Measurements from ENCODE around the gene MTM1. TPM values are rescaled to one million over a fixed set of nuclear protein-coding genes. Genes with fewer than 3 reads are reported as not detected.

MTM1 gene
- total RNA-seq, 1 donor from 2014 or later, result 12.1 TPM

- Mint-ChIP-seq H3K36me3 (ENCODE audit: insufficient read depth) (peaks cover 4% of the 10 kb centered on the region), H3K4me3 (ENCODE audit: low read depth) (no peak overlapping the region), H3K27me3 (no peaks in the 10 kb centered on the region), H3K9me3 (ENCODE audit: low read depth) (peaks cover 6% of the 10 kb centered on the region), H3K4me1 (ENCODE audit: low read depth) (no peaks in the 10 kb centered on the region), H3K27ac (no peak overlapping the region)
- no peak for DNase-seq (ENCODE audit: low spot score, unreplicated experiment)
- TF ChIP-seq, protein P1, sequence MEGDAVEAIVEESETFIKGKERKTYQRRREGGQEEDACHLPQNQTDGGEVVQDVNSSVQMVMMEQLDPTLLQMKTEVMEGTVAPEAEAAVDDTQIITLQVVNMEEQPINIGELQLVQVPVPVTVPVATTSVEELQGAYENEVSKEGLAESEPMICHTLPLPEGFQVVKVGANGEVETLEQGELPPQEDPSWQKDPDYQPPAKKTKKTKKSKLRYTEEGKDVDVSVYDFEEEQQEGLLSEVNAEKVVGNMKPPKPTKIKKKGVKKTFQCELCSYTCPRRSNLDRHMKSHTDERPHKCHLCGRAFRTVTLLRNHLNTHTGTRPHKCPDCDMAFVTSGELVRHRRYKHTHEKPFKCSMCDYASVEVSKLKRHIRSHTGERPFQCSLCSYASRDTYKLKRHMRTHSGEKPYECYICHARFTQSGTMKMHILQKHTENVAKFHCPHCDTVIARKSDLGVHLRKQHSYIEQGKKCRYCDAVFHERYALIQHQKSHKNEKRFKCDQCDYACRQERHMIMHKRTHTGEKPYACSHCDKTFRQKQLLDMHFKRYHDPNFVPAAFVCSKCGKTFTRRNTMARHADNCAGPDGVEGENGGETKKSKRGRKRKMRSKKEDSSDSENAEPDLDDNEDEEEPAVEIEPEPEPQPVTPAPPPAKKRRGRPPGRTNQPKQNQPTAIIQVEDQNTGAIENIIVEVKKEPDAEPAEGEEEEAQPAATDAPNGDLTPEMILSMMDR (IDR thresholded peaks at IDR 0.05; ENCODE audit: unreplicated experiment), result no peak
Observed at GRCh38 chrX:150615356-150615755, 46.9 kb downstream of the MTM1 start.

- Mint-ChIP-seq H3K27ac (no peak overlapping the region), H3K9me3 (ENCODE audit: low read depth) (peaks cover 8% of the 10 kb centered on the region), H3K36me3 (ENCODE audit: insufficient read depth) (peaks cover 7% of the 10 kb centered on the region), H3K4me3 (ENCODE audit: low read depth) (no peak overlapping the region), H3K4me1 (ENCODE audit: low read depth) (no peaks in the 10 kb centered on the region), H3K27me3 (no peaks in the 10 kb centered on the region)
- no peak for DNase-seq (ENCODE audit: low spot score, unreplicated experiment)
- TF ChIP-seq, protein P1 (IDR thresholded peaks at IDR 0.05; ENCODE audit: unreplicated experiment), result no peak
Observed at GRCh38 chrX:150616179-150616862, 47.9 kb downstream of the MTM1 start.

DNA sequence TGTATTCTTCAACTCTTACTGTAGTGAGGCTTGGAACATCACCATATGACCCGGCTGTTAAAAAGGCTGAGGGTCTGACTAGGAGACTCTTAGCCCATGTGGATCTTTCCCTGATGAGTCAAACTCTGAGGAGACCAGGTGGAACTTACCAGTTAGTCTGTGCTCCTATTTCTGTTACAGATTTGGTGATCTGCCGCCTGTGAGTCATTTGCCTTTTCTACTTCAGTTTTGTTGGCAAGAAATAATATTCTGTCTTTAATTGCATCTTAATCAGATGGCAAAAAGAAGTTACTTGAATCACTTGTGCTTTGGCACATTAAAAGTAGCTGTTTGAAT, 48.4 kb downstream of the MTM1 start:
- Mint-ChIP-seq H3K4me1 (ENCODE audit: low read depth) (no peaks in the 10 kb centered on the region), H3K27me3 (no peaks in the 10 kb centered on the region), H3K27ac (no peak overlapping the region), H3K36me3 (ENCODE audit: insufficient read depth) (peaks cover 9% of the 10 kb centered on the region), H3K9me3 (ENCODE audit: low read depth) (peaks cover 12% of the 10 kb centered on the region), H3K4me3 (ENCODE audit: low read depth) (no peak overlapping the region)
- no peak for DNase-seq (ENCODE audit: low spot score, unreplicated experiment)
- TF ChIP-seq, protein P1 (IDR thresholded peaks at IDR 0.05; ENCODE audit: unreplicated experiment), result no peak

GRCh38 chrX:150621652-150622051, 53.2 kb downstream of the MTM1 start:
- H3K4me1 Mint-ChIP-seq (ENCODE audit: low read depth), result no peaks in the 10 kb centered on the region
- H3K4me3 Mint-ChIP-seq (ENCODE audit: low read depth), result no peak overlapping the region
- TF ChIP-seq, protein P1 (IDR thresholded peaks at IDR 0.05; ENCODE audit: unreplicated experiment), result no peak
- H3K27me3 Mint-ChIP-seq, result no peaks in the 10 kb centered on the region
- no peak for DNase-seq (ENCODE audit: low spot score, unreplicated experiment)
- H3K27ac Mint-ChIP-seq, result no peak overlapping the region
- H3K9me3 Mint-ChIP-seq (ENCODE audit: low read depth), result peaks cover 23% of the 10 kb centered on the region
- peaks cover 17% of the 10 kb centered on the region for H3K36me3 Mint-ChIP-seq (ENCODE audit: insufficient read depth)

DNA sequence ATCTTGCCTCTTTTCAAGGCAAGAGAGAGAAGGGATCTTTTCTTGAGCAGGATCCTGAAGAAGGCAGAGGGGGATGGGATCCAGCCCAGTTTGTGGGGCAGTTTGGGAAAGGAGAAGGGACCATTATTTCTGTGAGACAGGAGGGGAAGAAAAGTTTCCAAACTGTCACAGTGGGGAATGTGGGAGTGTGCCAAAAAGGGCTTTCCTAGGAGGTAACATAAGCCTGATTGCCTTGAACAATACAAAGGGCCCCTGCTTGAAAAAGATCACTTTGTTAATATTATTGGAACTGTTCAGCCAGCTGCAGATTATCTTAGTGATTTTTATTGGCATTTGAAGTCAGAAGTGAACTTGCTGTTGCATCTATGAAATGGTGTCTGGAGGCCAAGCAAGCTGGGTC, 55.2 kb downstream of the MTM1 start:
- Mint-ChIP-seq H3K36me3 (ENCODE audit: insufficient read depth) (peaks cover 23% of the 10 kb centered on the region), H3K4me3 (ENCODE audit: low read depth) (no peak overlapping the region), H3K9me3 (ENCODE audit: low read depth) (peaks cover 30% of the 10 kb centered on the region), H3K27ac (no peak overlapping the region), H3K27me3 (no peaks in the 10 kb centered on the region), H3K4me1 (ENCODE audit: low read depth) (no peaks in the 10 kb centered on the region)
- no peak for DNase-seq (ENCODE audit: low spot score, unreplicated experiment)
- TF ChIP-seq, protein P1 (IDR thresholded peaks at IDR 0.05; ENCODE audit: unreplicated experiment), result no peak
